Measurements from ENCODE around the gene LDLRAD3.

DNA sequence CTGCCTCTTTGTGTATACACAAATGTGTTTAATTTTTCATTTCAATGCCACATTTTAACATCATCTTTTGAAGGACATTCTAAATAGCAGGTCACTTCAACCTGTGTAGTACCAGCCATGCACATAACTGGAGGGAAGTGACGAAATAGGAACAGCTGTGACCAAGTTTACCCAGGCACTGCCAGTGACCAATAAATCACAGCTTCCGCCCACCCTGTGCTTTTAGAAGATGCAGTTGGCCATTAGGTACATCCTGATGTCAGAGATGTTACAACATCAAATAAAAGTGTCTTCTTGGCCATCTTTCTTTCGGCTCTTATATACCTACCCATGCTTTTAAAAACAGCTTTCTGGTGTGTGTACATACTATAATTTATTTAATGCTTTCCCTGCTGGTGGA is 7.8 kb downstream of the LDLRAD3 start:
- no peak for TF ChIP-seq RAD21 (IDR thresholded peaks at IDR 0.05; ENCODE audit: low read depth)
- TF ChIP-seq TAF1 (IDR thresholded peaks at IDR 0.05; ENCODE audit: low read depth): no peak
- TF ChIP-seq NFIC (IDR thresholded peaks at IDR 0.05): no peak
- TF ChIP-seq TCF12 (IDR thresholded peaks at IDR 0.05; ENCODE audit: low read depth): no peak
- TF ChIP-seq, protein P1, sequence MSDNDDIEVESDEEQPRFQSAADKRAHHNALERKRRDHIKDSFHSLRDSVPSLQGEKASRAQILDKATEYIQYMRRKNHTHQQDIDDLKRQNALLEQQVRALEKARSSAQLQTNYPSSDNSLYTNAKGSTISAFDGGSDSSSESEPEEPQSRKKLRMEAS (IDR thresholded peaks at IDR 0.05): no peak
- no peak for TF ChIP-seq EP300 (IDR thresholded peaks at IDR 0.05; ENCODE audit: borderline replicate concordance)
- TF ChIP-seq CREB1 (IDR thresholded peaks at IDR 0.05; ENCODE audit: low read depth): no peak
- no peak for TF ChIP-seq YY1 (IDR thresholded peaks at IDR 0.05; ENCODE audit: low read depth)
- TF ChIP-seq FOXM1 (IDR thresholded peaks at IDR 0.05; ENCODE audit: borderline replicate concordance, low read depth): no peak
- no peak for TF ChIP-seq CEBPB (IDR thresholded peaks at IDR 0.05)
- TF ChIP-seq, protein P2, sequence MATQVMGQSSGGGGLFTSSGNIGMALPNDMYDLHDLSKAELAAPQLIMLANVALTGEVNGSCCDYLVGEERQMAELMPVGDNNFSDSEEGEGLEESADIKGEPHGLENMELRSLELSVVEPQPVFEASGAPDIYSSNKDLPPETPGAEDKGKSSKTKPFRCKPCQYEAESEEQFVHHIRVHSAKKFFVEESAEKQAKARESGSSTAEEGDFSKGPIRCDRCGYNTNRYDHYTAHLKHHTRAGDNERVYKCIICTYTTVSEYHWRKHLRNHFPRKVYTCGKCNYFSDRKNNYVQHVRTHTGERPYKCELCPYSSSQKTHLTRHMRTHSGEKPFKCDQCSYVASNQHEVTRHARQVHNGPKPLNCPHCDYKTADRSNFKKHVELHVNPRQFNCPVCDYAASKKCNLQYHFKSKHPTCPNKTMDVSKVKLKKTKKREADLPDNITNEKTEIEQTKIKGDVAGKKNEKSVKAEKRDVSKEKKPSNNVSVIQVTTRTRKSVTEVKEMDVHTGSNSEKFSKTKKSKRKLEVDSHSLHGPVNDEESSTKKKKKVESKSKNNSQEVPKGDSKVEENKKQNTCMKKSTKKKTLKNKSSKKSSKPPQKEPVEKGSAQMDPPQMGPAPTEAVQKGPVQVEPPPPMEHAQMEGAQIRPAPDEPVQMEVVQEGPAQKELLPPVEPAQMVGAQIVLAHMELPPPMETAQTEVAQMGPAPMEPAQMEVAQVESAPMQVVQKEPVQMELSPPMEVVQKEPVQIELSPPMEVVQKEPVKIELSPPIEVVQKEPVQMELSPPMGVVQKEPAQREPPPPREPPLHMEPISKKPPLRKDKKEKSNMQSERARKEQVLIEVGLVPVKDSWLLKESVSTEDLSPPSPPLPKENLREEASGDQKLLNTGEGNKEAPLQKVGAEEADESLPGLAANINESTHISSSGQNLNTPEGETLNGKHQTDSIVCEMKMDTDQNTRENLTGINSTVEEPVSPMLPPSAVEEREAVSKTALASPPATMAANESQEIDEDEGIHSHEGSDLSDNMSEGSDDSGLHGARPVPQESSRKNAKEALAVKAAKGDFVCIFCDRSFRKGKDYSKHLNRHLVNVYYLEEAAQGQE (IDR thresholded peaks at IDR 0.05; ENCODE audit: low read depth): no peak
